ENCODE data around the gene LAMB1.

- no peak for TF ChIP-seq CTCF (IDR thresholded peaks at IDR 0.05)
- TF ChIP-seq POLR2A (IDR thresholded peaks at IDR 0.05): no peak
These were observed 89.1 kb downstream of the LAMB1 start for GRCh38 chr7:107913851-107914250.

Data from lower leg skin (tissue), 3 donors.